Right atrium auricular region (tissue), 2 donors: ENCODE measurements around the gene CHRM2. TPM values are rescaled to one million over a fixed set of nuclear protein-coding genes. Genes with fewer than 3 reads are reported as not detected.
A peak's percentile ranks its signal among the peaks of the same experiment; 100 is the strongest.

Experiments used
- DNase-seq: peaks from one replicate; pipeline ENCODE4 v3.0.0-alpha.2; 2019; ENCODE audit warnings: low spot score
- H3K27ac ChIP-seq, 2 donors: fragments of 200-600 bp; sonication (generic); 1 replicate in 1 of 2; 2 replicates in 1 of 2; pipeline ENCODE4 v1.5.1; 2016 to 2019
- H3K27me3 ChIP-seq, 2 donors: fragments of 200-600 bp; sonication (generic); one replicate each; pipeline versions ENCODE4 v1.5.1 to v1.6.0; 2017 to 2019
- H3K36me3 ChIP-seq: fragments of 200-600 bp; sonication (generic); one replicate; pipeline ENCODE4 v1.5.1; 2016
- H3K4me1 ChIP-seq, 2 donors: fragments of 200-600 bp; sonication (generic); one replicate each; pipeline versions ENCODE4 v1.5.1 to v1.6.0; 2017 to 2019
- H3K4me3 ChIP-seq, 2 donors: fragments of 200-600 bp; sonication (generic); 1 replicate in 1 of 2; 2 replicates in 1 of 2; pipeline ENCODE4 v1.5.1; 2017 to 2019; ENCODE audit warnings: mild to moderate bottlenecking in 1 of 2, moderate library complexity in 1 of 2
- H3K9me3 ChIP-seq, 2 donors: fragments of 200-600 bp; sonication (generic); one replicate each; pipeline ENCODE4 v1.5.1; 2019
- total RNA-seq, 2 donors: library from RNA; depleted of rRNA; stranded (reverse); fragments of >200 nt; gene quantifications; one replicate each; pipeline ENCODE4 v1.1.0, GENCODE V29; 2016
- TF ChIP-seq, protein P1 (sequence below), 2 donors: fragments of 200-600 bp; sonication (generic); IDR thresholded peaks; one replicate each; pipeline ENCODE4 v1.5.1; 2019; ENCODE audit warnings: antibody characterized with exemption in 2 of 2

CHRM2 gene
- total RNA-seq, 2 donors from 2014 or later = 55.3 to 123 TPM

GRCh38 chr7:137007001-137007694 is 138.7 kb downstream of the CHRM2 start:
- Histone ChIP-seq H3K9me3 (no peaks in the 10 kb centered on the region), H3K27ac (peak overlapping the region in 1 of 2 donors; percentile 65), H3K4me3 (no peak overlapping the region), H3K27me3 (no peaks in the 10 kb centered on the region), H3K36me3 (no peaks in the 10 kb centered on the region), H3K4me1 (peaks cover 0 to 22% of the 10 kb centered on the region in 2 donors)
- TF ChIP-seq, protein P1, sequence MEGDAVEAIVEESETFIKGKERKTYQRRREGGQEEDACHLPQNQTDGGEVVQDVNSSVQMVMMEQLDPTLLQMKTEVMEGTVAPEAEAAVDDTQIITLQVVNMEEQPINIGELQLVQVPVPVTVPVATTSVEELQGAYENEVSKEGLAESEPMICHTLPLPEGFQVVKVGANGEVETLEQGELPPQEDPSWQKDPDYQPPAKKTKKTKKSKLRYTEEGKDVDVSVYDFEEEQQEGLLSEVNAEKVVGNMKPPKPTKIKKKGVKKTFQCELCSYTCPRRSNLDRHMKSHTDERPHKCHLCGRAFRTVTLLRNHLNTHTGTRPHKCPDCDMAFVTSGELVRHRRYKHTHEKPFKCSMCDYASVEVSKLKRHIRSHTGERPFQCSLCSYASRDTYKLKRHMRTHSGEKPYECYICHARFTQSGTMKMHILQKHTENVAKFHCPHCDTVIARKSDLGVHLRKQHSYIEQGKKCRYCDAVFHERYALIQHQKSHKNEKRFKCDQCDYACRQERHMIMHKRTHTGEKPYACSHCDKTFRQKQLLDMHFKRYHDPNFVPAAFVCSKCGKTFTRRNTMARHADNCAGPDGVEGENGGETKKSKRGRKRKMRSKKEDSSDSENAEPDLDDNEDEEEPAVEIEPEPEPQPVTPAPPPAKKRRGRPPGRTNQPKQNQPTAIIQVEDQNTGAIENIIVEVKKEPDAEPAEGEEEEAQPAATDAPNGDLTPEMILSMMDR (IDR thresholded peaks at IDR 0.05) = no peak
- DNase-seq = no peak

DNA sequence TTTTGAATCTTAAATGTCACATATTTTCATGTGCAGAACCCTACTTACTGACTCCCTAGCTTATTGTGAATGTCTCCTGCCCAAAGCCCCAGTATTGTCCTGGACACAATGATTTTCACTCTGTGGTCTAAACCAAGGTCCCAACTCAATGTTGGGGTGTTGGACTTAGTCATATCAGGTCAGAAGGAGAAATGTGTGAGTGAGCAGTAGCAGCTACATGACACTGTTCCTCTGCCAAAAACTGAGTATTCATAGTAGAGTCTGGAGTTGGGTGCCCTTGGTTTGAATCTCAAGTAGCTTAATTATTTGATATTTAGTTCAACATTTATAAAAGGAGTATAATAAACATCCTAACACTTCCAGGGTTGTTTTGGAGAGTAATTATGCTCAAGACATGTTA is 141.0 kb downstream of the CHRM2 start:
- H3K4me3 ChIP-seq = no peak overlapping the region
- no peaks in the 10 kb centered on the region for H3K27me3 ChIP-seq
- DNase-seq = no peak
- H3K27ac ChIP-seq = peak overlapping the region in 1 of 2 donors; percentile 50
- no peaks in the 10 kb centered on the region for H3K36me3 ChIP-seq
- H3K9me3 ChIP-seq = no peaks in the 10 kb centered on the region
- peaks cover 0 to 17% of the 10 kb centered on the region in 2 donors for H3K4me1 ChIP-seq
- TF ChIP-seq, protein P1 (IDR thresholded peaks at IDR 0.05) = no peak

- Histone ChIP-seq H3K36me3 (no peaks in the 10 kb centered on the region), H3K9me3 (no peaks in the 10 kb centered on the region), H3K27ac (peak overlapping the region in 1 of 2 donors; percentile 20), H3K27me3 (no peaks in the 10 kb centered on the region), H3K4me1 (peaks cover 0 to 4% of the 10 kb centered on the region in 2 donors), H3K4me3 (no peak overlapping the region)
- DNase-seq = no peak
- TF ChIP-seq, protein P1 (IDR thresholded peaks at IDR 0.05) = no peak
Measured at GRCh38 chr7:137015015-137015414, 146.6 kb downstream of the CHRM2 start.

- H3K4me1 ChIP-seq = peaks cover 0 to 4% of the 10 kb centered on the region in 2 donors
- no peak overlapping the region for H3K27ac ChIP-seq
- TF ChIP-seq, protein P1 (IDR thresholded peaks at IDR 0.05) = no peak
- H3K27me3 ChIP-seq = no peaks in the 10 kb centered on the region
- no peaks in the 10 kb centered on the region for H3K9me3 ChIP-seq
- H3K4me3 ChIP-seq = no peak overlapping the region
- no peaks in the 10 kb centered on the region for H3K36me3 ChIP-seq
- DNase-seq = no peak
Measured at GRCh38 chr7:137017221-137017620, 148.8 kb downstream of the CHRM2 start.

DNA sequence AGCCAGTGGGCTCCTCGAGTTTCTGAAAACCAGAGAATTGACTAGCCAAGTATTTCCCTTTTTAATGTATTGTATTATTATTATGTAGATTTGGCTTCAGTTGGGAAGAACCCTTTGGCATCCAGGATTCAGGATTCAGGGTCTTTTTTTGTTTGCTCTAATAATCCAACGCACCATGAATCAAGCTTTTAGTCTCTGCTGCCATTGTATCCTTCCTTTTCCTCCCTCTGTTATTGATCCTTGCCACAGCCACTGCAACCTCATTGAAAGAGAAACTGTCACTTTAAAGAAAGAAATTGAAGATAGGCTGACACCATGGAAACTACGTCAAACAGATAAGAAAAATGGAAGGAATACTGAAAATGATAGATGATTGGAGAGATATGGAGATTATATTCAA is 150.0 kb downstream of the CHRM2 start:
- H3K27me3 ChIP-seq = no peaks in the 10 kb centered on the region
- H3K4me1 ChIP-seq = peaks cover 0 to 4% of the 10 kb centered on the region in 2 donors
- TF ChIP-seq, protein P1 (IDR thresholded peaks at IDR 0.05) = no peak
- no peak overlapping the region for H3K27ac ChIP-seq
- no peak overlapping the region for H3K4me3 ChIP-seq
- no peaks in the 10 kb centered on the region for H3K36me3 ChIP-seq
- H3K9me3 ChIP-seq = no peaks in the 10 kb centered on the region
- DNase-seq = no peak

DNA sequence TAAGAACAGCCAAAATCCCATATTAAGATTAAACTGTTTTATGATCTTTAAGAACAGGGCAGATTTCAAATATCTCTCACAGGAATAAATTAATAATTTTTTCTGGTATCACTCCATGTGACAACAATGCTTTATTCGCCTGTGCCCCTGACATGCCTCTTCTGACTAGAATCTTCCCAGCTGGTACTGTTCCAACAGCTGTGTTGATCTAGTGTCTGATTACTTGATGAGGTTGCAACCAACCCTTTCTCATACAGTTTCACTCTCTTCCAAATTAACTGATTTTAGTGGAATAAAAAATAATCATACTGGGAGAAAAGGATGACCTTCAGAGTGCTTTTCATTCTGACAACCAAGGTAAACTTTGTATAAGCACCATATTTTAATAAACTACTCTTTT is 151.9 kb downstream of the CHRM2 start:
- TF ChIP-seq, protein P1 (IDR thresholded peaks at IDR 0.05) = no peak
- H3K9me3 ChIP-seq = no peaks in the 10 kb centered on the region
- H3K36me3 ChIP-seq = no peaks in the 10 kb centered on the region
- no peak overlapping the region for H3K4me3 ChIP-seq
- no peaks in the 10 kb centered on the region for H3K27me3 ChIP-seq
- peaks cover 0 to under 1% of the 10 kb centered on the region in 2 donors for H3K4me1 ChIP-seq
- no peak overlapping the region for H3K27ac ChIP-seq
- DNase-seq = no peak
